Peyer's patch (tissue), 4 donors: ENCODE measurements around the gene SLC7A7. TPM values are rescaled to one million over a fixed set of nuclear protein-coding genes. Genes with fewer than 3 reads are reported as not detected.
A peak's percentile ranks its signal among the peaks of the same experiment; 100 is the strongest.
"Not testable (repeated sequence)": the region's sequence is repeated elsewhere in the genome, so short reads cannot be mapped to it uniquely, and the experiment has no call there.

Experiments used
- DNase-seq, 3 donors: peaks; one replicate each; pipeline ENCODE4 v3.0.0-alpha.2; 2017 to 2019
- H3K27ac ChIP-seq, 4 donors: fragments of 200-600 bp; sonication (generic); one replicate each; pipeline ENCODE4 v1.5.1; 2016 to 2019
- H3K27me3 ChIP-seq, 2 donors: fragments of 200-600 bp; sonication (generic); one replicate each; pipeline ENCODE4 v1.5.1; 2019
- H3K36me3 ChIP-seq, 3 donors: fragments of 200-600 bp; sonication (generic); one replicate each; pipeline ENCODE4 v1.5.1; 2016 to 2019
- H3K4me1 ChIP-seq, 4 donors: fragments of 200-600 bp; sonication (generic); one replicate each; pipeline ENCODE4 v1.5.1; 2016 to 2019
- H3K4me3 ChIP-seq, 4 donors: fragments of 200-600 bp; sonication (generic); 1 replicate in 3 of 4; 2 replicates in 1 of 4; pipeline ENCODE4 v1.5.1; 2016 to 2019; ENCODE audit warnings: mild to moderate bottlenecking in 1 of 4
- H3K9me3 ChIP-seq, 4 donors: fragments of 200-600 bp; sonication (generic); one replicate each; pipeline ENCODE4 v1.5.1; 2016 to 2019; ENCODE audit warnings: mild to moderate bottlenecking in 1 of 4
- CTCF ChIP-seq, 6 experiments: fragments of 450-650 bp in 4 of 6; fragments of 200-600 bp in 2 of 6; sonication (generic) in 1 of 6; IDR thresholded peaks; one replicate each; pipeline ENCODE4 v1.5.1; 2017 to 2019; ENCODE audit warnings: antibody characterized with exemption in 6 of 6, mild to moderate bottlenecking in 3 of 6, moderate library complexity in 1 of 6
- POLR2A ChIP-seq, 2 donors: fragments of 450-650 bp; IDR thresholded peaks; one replicate each; pipeline ENCODE4 v1.5.1; 2017; ENCODE audit warnings: antibody characterized with exemption in 2 of 2, mild to moderate bottlenecking in 2 of 2, moderate library complexity in 2 of 2
- total RNA-seq, 4 donors: library from RNA; depleted of rRNA; stranded (reverse); fragments of >200 nt; gene quantifications; one replicate each; pipeline ENCODE4 v1.1.0, GENCODE V29; 2016

The SLC7A7 gene
- total RNA-seq, 4 donors from 2014 or later = 30.5 to 787 (median 367) TPM

- Histone ChIP-seq H3K4me1 (peaks cover 0 to 5% (median 2%) of the 10 kb centered on the region in 4 donors), H3K36me3 (no peaks in the 10 kb centered on the region), H3K27ac (no peak overlapping the region), H3K27me3 (no peaks in the 10 kb centered on the region), H3K9me3 (no peaks in the 10 kb centered on the region), H3K4me3 (no peak overlapping the region)
- TF ChIP-seq POLR2A (IDR thresholded peaks at IDR 0.05) (no peak), CTCF (IDR thresholded peaks at IDR 0.05) (no peak)
- DNase-seq = peak in 1 of 3 donors; percentile 56
These were observed 20.7 kb downstream of the SLC7A7 start for GRCh38 chr14:22794551-22794951.

DNA sequence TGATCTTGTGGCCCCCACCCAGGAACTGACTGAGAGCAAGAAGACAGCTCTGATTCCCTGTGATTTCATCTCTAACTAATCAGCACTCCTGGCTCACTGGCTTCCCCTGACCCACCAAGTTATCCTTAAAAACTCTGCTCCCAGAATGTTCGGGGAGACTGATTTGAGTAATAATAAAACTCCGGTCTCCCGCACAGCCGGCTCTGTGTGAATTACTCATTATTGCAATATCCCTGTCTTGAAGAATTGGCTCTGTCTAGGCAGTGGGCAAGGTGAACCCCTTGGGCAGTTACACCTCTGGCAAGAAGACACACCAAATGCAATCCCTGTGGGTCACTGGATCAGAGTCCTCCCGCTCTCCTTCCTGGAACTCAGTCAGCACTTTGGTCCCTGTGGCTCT, 21.3 kb downstream of the SLC7A7 start:
- no peaks in the 10 kb centered on the region for H3K36me3 ChIP-seq
- TF ChIP-seq CTCF (IDR thresholded peaks at IDR 0.05) (no peak), POLR2A (IDR thresholded peaks at IDR 0.05) (no peak)
- no peak for DNase-seq
- no peaks in the 10 kb centered on the region for H3K27me3 ChIP-seq
- H3K27ac ChIP-seq = no peak overlapping the region
- H3K4me1 ChIP-seq = peaks cover 0 to 5% (median 2%) of the 10 kb centered on the region in 4 donors
- no peaks in the 10 kb centered on the region for H3K9me3 ChIP-seq
- no peak overlapping the region for H3K4me3 ChIP-seq

GRCh38 chr14:22793550-22793949, 21.7 kb downstream of the SLC7A7 start:
- H3K4me3 ChIP-seq, H3K36me3 ChIP-seq, H3K4me1 ChIP-seq, H3K9me3 ChIP-seq, DNase-seq, H3K27me3 ChIP-seq, H3K27ac ChIP-seq: not testable (repeated sequence)

- no peak for DNase-seq
These were observed 23.1 kb downstream of the SLC7A7 start for GRCh38 chr14:22792158-22792557.

DNA sequence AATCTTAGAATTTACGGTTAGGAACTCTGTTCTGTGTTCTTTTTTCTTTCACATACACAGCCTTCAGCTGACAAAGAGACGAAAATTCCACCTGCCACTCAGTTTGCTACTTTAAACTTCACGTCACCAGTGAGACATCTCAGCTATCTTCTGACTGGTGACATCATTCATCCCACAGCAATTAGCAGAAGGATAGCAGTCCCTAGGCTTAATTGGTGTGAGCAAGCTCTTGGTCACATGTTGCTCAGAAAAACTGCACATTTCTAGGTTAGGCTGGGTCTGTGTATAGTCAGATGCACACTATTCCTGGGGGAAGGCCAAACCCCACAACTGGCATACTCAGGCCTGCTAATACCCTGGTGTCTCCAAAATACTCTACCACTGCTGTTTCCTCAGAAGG, 23.9 kb downstream of the SLC7A7 start:
- no peaks in the 10 kb centered on the region for H3K27me3 ChIP-seq
- no peak overlapping the region for H3K27ac ChIP-seq
- H3K36me3 ChIP-seq = no peaks in the 10 kb centered on the region
- TF ChIP-seq POLR2A (IDR thresholded peaks at IDR 0.05) = no peak
- TF ChIP-seq CTCF (IDR thresholded peaks at IDR 0.05) = no peak
- peaks cover 0 to 5% (median under 1%) of the 10 kb centered on the region in 4 donors for H3K4me1 ChIP-seq
- DNase-seq = no peak
- H3K9me3 ChIP-seq = no peaks in the 10 kb centered on the region
- H3K4me3 ChIP-seq = no peak overlapping the region

More at GRCh38 chr14:22792158-22792557, 23.1 kb downstream of the SLC7A7 start:
- Histone ChIP-seq H3K36me3 (no peaks in the 10 kb centered on the region), H3K27me3 (no peaks in the 10 kb centered on the region), H3K4me1 (peaks cover 0 to 5% (median 2%) of the 10 kb centered on the region in 4 donors), H3K9me3 (no peaks in the 10 kb centered on the region), H3K27ac (no peak overlapping the region), H3K4me3 (no peak overlapping the region)
- TF ChIP-seq POLR2A (IDR thresholded peaks at IDR 0.05) (no peak), CTCF (IDR thresholded peaks at IDR 0.05) (no peak)

DNA sequence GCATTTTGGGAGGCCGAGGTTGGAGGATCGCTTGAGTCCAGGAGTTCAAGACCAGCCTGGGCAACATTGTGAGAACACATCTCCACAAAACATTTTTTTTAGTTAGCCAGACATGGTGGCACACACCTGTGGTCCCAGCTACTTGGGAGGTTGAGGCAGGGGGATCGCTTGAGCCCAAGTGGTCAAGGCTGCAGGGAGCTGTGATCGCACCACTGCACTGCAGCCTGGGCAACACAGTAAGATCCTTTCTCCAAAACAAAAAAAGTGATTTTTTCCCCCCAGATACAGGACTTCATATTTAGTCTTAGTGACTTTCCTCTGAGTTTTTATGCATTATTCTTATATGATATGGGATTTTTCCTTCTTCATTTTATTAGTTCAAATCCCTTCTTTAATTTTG, 28.6 kb downstream of the SLC7A7 start:
- Histone ChIP-seq H3K36me3 (no peaks in the 10 kb centered on the region), H3K9me3 (no peaks in the 10 kb centered on the region), H3K27me3 (no peaks in the 10 kb centered on the region), H3K27ac (no peak overlapping the region), H3K4me3 (no peak overlapping the region), H3K4me1 (no peaks in the 10 kb centered on the region)
- DNase-seq = no peak
- no peak for TF ChIP-seq POLR2A (IDR thresholded peaks at IDR 0.05)

DNA sequence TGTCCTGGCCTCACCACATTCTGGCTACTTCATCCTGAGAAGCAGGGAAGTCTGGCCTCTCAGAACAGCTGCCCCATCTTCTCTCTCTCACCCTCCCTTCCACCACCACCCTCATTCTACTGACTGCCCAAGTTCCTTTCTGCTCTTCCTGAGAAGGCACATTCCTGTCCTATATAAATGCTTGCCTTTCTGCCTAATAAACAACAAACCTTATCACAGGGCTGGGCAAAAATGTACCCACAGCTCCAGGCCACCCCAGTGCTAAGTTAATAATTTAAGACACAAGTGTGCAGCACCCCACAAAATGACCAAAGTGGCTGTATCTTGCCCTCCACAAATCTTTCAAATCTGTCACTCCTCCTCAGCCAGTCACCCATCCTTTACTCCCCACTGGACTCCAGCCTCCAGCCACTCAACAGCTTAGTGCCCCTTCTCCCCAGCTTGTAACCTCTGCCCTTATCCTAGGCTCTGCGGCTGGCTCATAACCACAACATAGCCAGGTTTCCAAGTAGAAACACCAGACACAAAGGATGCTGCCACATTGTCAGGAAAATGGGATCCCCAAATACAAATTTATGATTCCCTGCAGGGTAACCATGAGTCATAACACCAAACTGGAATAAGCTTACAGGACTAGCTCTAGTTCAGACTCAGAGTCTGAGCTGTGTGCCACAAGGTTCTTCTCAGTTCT, 33.8 kb downstream of the SLC7A7 start:
- peaks cover 0 to 3% (median 0%) of the 10 kb centered on the region in 3 donors for H3K36me3 ChIP-seq
- no peak overlapping the region for H3K27ac ChIP-seq
- DNase-seq = no peak
- no peaks in the 10 kb centered on the region for H3K4me1 ChIP-seq
- H3K27me3 ChIP-seq = no peaks in the 10 kb centered on the region
- TF ChIP-seq POLR2A (IDR thresholded peaks at IDR 0.05) (no peak), CTCF (IDR thresholded peaks at IDR 0.05) (no peak)
- H3K9me3 ChIP-seq = no peaks in the 10 kb centered on the region
- no peak overlapping the region for H3K4me3 ChIP-seq
